ENCODE measurements around the gene MMP1. TPM values are rescaled to one million over a fixed set of nuclear protein-coding genes. Genes with fewer than 3 reads are reported as not detected.
"Not testable (repeated sequence)": the region's sequence is repeated elsewhere in the genome, so short reads cannot be mapped to it uniquely, and the experiment has no call there.

Gene MMP1
- total and polyA plus RNA-seq, 4 experiments from 2014 or later = not detected

DNA sequence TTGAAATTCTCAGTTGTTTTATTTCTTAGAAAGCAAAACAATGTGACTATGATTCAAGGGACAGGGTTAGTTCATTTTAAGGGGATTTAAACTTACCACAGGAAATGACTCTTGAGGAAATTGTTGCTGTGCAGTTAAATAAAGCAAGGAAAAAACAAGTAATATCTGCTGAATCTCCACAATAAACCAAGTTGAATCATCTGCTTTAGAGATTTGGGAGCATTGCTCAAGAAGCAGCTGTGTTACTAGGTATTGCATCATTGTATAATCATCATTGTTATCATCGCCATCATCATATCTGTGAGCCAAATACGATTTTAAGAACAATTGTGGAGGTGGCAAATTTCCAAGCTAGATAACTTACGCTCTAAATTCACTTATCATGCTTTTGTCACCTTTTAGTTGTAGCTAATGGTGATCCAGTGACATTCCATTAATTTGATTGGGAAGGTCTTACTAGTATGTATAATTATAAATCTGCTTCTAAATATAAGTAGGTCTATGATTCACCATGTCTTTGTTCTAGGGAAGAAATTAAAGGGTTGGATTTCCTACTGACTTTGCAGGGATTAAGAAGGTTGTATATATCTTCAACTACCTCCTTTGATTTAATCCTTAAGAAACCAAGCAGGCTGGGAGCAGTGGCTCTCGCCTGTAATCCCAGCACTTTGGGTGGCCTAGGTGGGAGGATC is 37.5 kb downstream of the MMP1 start:
- ChIA-PET POLR2A (ENCODE audit: partially characterized antibody) (no interaction called here), CTCF (ENCODE audit: partially characterized antibody) (no interaction called here)
- Mint-ChIP-seq H3K4me3 (no peak overlapping the region), H3K4me1 (peaks cover 0 to 1% (median 0%) of the 10 kb centered on the region in 4 donors), H3K9me3 (peaks cover 0 to 2% (median 0%) of the 10 kb centered on the region in 8 donors), H3K27me3 (peaks cover 9 to 13% of the 10 kb centered on the region in 2 donors), H3K27ac (no peak overlapping the region), H3K36me3 (no peaks in the 10 kb centered on the region)
- Histone ChIP-seq H3K4me3 (ENCODE audit: low read length in 2 of 2) (no peak overlapping the region), H3K9me3 (ENCODE audit: control insufficient read depth in 1 of 2, low read length in 2 of 2) (no peaks in the 10 kb centered on the region), H3K27ac (ENCODE audit: low read depth, low read length) (no peak overlapping the region), H3K27me3 (ENCODE audit: insufficient read depth, low read length) (no peaks in the 10 kb centered on the region), H3K4me1 (ENCODE audit: insufficient read depth, low read length) (no peaks in the 10 kb centered on the region), H3K36me3 (ENCODE audit: insufficient read depth, low read length) (no peaks in the 10 kb centered on the region)
- intact Hi-C loops (cut with micrococcal nuclease) = no loop called here
- DNase-seq = no peak

DNA sequence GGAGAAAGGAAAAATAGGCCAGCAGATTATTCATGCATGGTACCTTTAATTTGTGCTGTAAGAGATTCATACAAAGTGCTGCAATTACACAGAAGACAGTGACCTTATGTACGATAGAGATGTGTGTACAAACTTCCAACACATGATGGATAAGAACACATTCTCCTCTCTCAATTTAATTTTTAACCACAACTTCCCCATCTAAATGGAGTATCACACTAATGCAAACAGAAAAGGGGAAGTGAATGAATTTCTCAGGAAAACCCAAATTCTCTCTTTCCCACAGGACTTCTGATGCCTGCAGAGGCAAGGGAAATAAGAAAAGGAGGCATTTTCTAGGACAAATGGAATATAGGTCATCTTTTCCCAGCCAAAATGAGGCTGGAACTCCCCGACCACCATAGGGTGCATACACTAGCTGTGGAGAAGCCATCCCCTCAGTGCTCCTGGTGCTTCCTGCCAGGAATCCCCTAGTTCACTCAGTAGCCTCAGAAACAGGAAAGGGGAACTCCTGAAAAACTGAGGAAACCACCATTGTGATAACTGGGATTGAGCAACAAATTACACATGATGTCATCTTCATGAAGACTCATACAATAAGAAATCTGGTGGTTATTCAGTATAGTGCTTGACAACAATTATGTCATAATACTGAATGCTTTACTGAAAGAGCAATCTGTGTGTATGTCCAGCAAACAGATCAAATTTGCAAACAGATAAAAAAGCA is 40.0 kb downstream of the MMP1 start:
- no peaks in the 10 kb centered on the region for H3K4me1 ChIP-seq (ENCODE audit: insufficient read depth, low read length)
- H3K4me1 Mint-ChIP-seq = peaks cover 0 to 1% (median 0%) of the 10 kb centered on the region in 4 donors
- no peak overlapping the region for H3K27ac Mint-ChIP-seq
- intact Hi-C loops (cut with micrococcal nuclease) = no loop called here
- H3K9me3 Mint-ChIP-seq = no peaks in the 10 kb centered on the region
- H3K27me3 Mint-ChIP-seq = peaks cover 18 to 22% of the 10 kb centered on the region in 2 donors
- CTCF ChIA-PET (ENCODE audit: partially characterized antibody) = no interaction called here
- H3K4me3 ChIP-seq (ENCODE audit: low read length in 2 of 2) = no peak overlapping the region
- POLR2A ChIA-PET (ENCODE audit: partially characterized antibody) = no interaction called here
- no peak overlapping the region for H3K27ac ChIP-seq (ENCODE audit: low read depth, low read length)
- H3K36me3 ChIP-seq (ENCODE audit: insufficient read depth, low read length) = no peaks in the 10 kb centered on the region
- H3K27me3 ChIP-seq (ENCODE audit: insufficient read depth, low read length) = no peaks in the 10 kb centered on the region
- DNase-seq = no peak
- H3K36me3 Mint-ChIP-seq = no peaks in the 10 kb centered on the region
- no peak overlapping the region for H3K4me3 Mint-ChIP-seq
- no peaks in the 10 kb centered on the region for H3K9me3 ChIP-seq (ENCODE audit: control insufficient read depth in 1 of 2, low read length in 2 of 2)

DNA sequence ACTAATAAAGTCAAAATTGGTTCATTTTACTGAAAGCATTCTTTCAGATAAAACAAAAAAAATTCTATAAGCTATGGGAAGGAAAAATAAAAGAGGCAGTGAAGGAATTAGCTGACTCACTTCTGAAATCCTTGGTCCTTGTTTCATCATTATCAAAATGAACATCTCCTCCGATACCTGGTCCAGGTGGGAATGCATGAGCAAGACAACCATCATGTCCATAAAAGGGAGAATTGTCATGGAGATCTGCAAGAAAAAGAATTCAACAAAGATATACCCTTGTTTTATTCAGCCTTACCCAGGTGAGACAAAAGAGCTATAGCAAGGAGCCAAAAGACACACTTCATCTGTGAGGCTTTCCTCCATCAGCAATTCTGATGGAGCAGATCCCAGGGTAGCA is 44.7 kb downstream of the MMP1 start:
- intact Hi-C loops (cut with micrococcal nuclease) = no loop called here
- no peak for DNase-seq
- Mint-ChIP-seq H3K4me3 (no peak overlapping the region), H3K4me1 (no peaks in the 10 kb centered on the region), H3K36me3 (no peaks in the 10 kb centered on the region), H3K27me3 (peaks cover 23 to 26% of the 10 kb centered on the region in 2 donors), H3K9me3 (peaks cover 0 to 8% (median 2%) of the 10 kb centered on the region in 8 donors), H3K27ac (no peak overlapping the region)
- Histone ChIP-seq H3K27ac (ENCODE audit: low read depth, low read length) (no peak overlapping the region), H3K9me3 (ENCODE audit: control insufficient read depth in 1 of 2, low read length in 2 of 2) (no peaks in the 10 kb centered on the region), H3K4me3 (ENCODE audit: low read length in 2 of 2) (no peak overlapping the region), H3K4me1 (ENCODE audit: insufficient read depth, low read length) (no peaks in the 10 kb centered on the region), H3K36me3 (ENCODE audit: insufficient read depth, low read length) (no peaks in the 10 kb centered on the region), H3K27me3 (ENCODE audit: insufficient read depth, low read length) (no peaks in the 10 kb centered on the region)
- ChIA-PET CTCF (ENCODE audit: partially characterized antibody) (no interaction called here), POLR2A (ENCODE audit: partially characterized antibody) (no interaction called here)

DNA sequence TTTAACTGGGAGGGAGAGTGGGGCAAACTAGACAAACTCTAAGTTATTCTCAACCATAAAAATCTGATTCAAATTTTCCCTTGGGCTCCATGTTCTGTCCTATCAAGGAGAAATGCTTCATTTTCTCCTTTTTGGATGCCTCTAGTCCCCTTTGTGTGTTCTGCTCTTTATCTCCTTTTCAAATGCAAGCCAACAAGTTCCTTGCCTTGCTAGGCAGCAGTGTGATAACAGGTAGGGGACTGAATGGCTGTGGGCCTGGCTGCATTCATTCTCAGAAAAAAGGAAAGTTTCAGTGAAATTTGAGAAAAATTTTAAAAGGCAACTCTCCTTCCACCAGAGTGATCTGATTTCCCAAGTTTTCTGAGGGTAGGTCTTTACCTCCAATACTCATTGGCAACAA is 46.3 kb downstream of the MMP1 start:
- POLR2A ChIA-PET (ENCODE audit: partially characterized antibody) = no interaction called here
- Mint-ChIP-seq H3K9me3 (peaks cover 0 to 14% (median 9%) of the 10 kb centered on the region in 8 donors), H3K4me1 (no peaks in the 10 kb centered on the region), H3K36me3 (no peaks in the 10 kb centered on the region), H3K27ac (no peak overlapping the region), H3K27me3 (peaks cover 22 to 24% of the 10 kb centered on the region in 2 donors), H3K4me3 (no peak overlapping the region)
- H3K27me3 ChIP-seq (ENCODE audit: insufficient read depth, low read length) = no peaks in the 10 kb centered on the region
- no peaks in the 10 kb centered on the region for H3K36me3 ChIP-seq (ENCODE audit: insufficient read depth, low read length)
- intact Hi-C loops (cut with micrococcal nuclease) = no loop called here
- H3K27ac ChIP-seq (ENCODE audit: low read depth, low read length) = no peak overlapping the region
- CTCF ChIA-PET (ENCODE audit: partially characterized antibody) = no interaction called here
- no peaks in the 10 kb centered on the region for H3K9me3 ChIP-seq (ENCODE audit: control insufficient read depth in 1 of 2, low read length in 2 of 2)
- H3K4me3 ChIP-seq (ENCODE audit: low read length in 2 of 2) = no peak overlapping the region
- no peaks in the 10 kb centered on the region for H3K4me1 ChIP-seq (ENCODE audit: insufficient read depth, low read length)
- DNase-seq = no peak

DNA sequence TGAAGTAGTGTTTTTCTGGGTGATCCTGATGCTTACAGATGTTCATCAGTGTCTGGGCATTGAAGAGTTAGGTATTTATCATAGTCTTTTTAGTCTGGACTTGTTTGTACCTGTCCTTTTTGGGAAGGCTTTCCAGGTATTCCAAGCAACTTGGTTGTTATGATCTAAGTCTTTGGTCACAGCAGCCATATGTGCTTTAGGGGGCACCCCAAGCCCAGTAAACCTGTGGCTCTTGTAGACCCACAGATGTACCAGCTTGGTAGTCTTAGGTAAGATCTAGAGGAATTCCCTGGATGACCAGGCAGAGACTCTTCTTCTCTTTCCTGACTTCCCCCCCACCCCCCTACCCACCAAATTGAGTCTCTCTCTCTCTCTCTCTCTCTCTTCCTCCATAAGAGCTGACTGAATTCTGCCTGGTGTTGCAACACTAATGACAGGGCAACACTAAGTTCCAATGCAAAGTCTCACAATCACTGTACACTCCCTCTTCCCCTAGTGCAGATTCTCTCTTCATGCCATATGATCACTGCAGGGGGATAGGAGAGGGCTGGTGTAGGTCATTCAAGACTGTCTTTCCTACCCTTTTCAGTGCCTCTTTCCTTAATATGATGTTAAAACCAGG is 48.7 kb downstream of the MMP1 start:
- H3K4me1 Mint-ChIP-seq = no peaks in the 10 kb centered on the region
- Histone ChIP-seq H3K36me3 (ENCODE audit: insufficient read depth, low read length) (no peaks in the 10 kb centered on the region), H3K4me3 (ENCODE audit: low read length in 2 of 2) (no peak overlapping the region), H3K27ac (ENCODE audit: low read depth, low read length) (no peak overlapping the region), H3K27me3 (ENCODE audit: insufficient read depth, low read length) (no peaks in the 10 kb centered on the region), H3K4me1 (ENCODE audit: insufficient read depth, low read length) (no peaks in the 10 kb centered on the region), H3K9me3 (ENCODE audit: control insufficient read depth in 1 of 2, low read length in 2 of 2) (no peaks in the 10 kb centered on the region)
- POLR2A ChIA-PET (ENCODE audit: partially characterized antibody) = no interaction called here
- peaks cover 0 to 17% (median 11%) of the 10 kb centered on the region in 8 donors for H3K9me3 Mint-ChIP-seq
- CTCF ChIA-PET (ENCODE audit: partially characterized antibody) = no interaction called here
- DNase-seq = no peak
- peaks cover 11 to 17% of the 10 kb centered on the region in 2 donors for H3K27me3 Mint-ChIP-seq
- intact Hi-C loops (cut with micrococcal nuclease) = no loop called here
- H3K4me3 Mint-ChIP-seq = no peak overlapping the region
- no peaks in the 10 kb centered on the region for H3K36me3 Mint-ChIP-seq
- H3K27ac Mint-ChIP-seq = no peak overlapping the region

DNA sequence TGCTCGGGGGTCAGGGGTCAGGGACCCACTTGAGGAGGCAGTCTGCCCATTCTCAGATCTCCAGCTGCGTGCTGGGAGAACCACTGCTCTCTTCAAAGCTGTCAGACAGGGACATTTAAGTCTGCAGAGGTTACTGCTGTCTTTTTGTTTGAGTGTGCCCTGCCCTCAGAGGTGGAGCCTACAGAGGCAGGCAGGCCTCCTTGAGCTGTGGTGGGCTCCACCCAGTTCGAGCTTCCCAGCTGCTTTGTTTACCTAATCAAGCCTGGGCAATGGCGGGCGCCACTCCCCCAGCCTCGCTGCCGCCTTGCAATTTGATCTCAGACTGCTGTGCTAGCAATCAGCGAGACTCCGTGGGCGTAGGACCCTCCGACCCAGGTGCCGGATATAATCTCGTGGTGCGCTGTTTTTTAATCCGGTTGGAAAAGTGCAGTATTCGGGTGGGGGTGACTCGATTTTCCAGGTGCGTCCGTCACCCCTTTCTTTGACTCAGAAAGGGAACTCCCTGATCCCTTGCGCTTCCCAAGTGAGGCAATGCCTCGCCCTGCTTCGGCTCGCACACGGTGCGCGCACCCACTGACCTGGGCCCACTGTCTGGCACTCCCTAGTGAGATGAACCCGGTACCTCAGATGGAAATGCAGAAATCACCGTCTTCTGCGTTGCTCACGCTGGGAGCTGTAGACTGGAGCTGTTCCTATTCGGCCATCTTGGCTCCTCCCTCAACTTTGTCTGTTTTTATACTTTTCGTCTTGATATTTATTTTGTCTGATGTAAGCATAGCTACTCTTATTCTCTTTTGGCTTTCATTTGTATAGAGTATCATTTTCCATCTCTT is 51.0 kb downstream of the MMP1 start:
- H3K4me1 Mint-ChIP-seq; H3K36me3 Mint-ChIP-seq; H3K4me1 ChIP-seq (ENCODE audit: insufficient read depth, low read length); CTCF ChIA-PET (ENCODE audit: partially characterized antibody); H3K4me3 Mint-ChIP-seq; intact Hi-C loops (cut with micrococcal nuclease); H3K27ac Mint-ChIP-seq; H3K4me3 ChIP-seq (ENCODE audit: low read length in 2 of 2); H3K36me3 ChIP-seq (ENCODE audit: insufficient read depth, low read length); H3K9me3 ChIP-seq (ENCODE audit: control insufficient read depth in 1 of 2, low read length in 2 of 2); H3K27me3 ChIP-seq (ENCODE audit: insufficient read depth, low read length); POLR2A ChIA-PET (ENCODE audit: partially characterized antibody); DNase-seq; H3K27ac ChIP-seq (ENCODE audit: low read depth, low read length): not testable (repeated sequence)
- H3K27me3 Mint-ChIP-seq = peaks cover 8 to 11% of the 10 kb centered on the region in 2 donors
- peaks cover 0 to 15% (median 11%) of the 10 kb centered on the region in 8 donors for H3K9me3 Mint-ChIP-seq

Data from CD4-positive, alpha-beta memory T cell (primary cell).